IPS DF 19.7 (cell line): Measurements from ENCODE around the gene CASZ1.

Experiments used
- DNase-seq: peaks from one replicate; pipeline ENCODE4 v3.0.0-alpha.2; 2013; ENCODE audit warnings: low read depth, low spot score

The CASZ1 gene

GRCh38 chr1:10637400-10637799 lies 159.0 kb downstream of the CASZ1 start:
- no peak for DNase-seq

- no peak for DNase-seq
Measured at GRCh38 chr1:10635992-10636391, 160.5 kb downstream of the CASZ1 start.

- no peak for DNase-seq
Measured at GRCh38 chr1:10635085-10635896, 161.2 kb downstream of the CASZ1 start.

GRCh38 chr1:10634428-10635084 lies 161.9 kb downstream of the CASZ1 start:
- DNase-seq, result no peak

- DNase-seq, result no peak
Measured at GRCh38 chr1:10634075-10634427, 162.4 kb downstream of the CASZ1 start.

GRCh38 chr1:10633416-10633815 lies 163.0 kb downstream of the CASZ1 start:
- no peak for DNase-seq

- no peak for DNase-seq
Measured at GRCh38 chr1:10632691-10633090, 163.8 kb downstream of the CASZ1 start.

- no peak for DNase-seq
Measured at GRCh38 chr1:10631811-10632593, 164.4 kb downstream of the CASZ1 start.

- no peak for DNase-seq
Measured at GRCh38 chr1:10631121-10631810, 165.2 kb downstream of the CASZ1 start.

GRCh38 chr1:10630661-10631120 lies 165.8 kb downstream of the CASZ1 start:
- no peak for DNase-seq

GRCh38 chr1:10629816-10630571 lies 166.5 kb downstream of the CASZ1 start:
- no peak for DNase-seq

- no peak for DNase-seq
Measured at GRCh38 chr1:10629091-10629815, 167.2 kb downstream of the CASZ1 start.

GRCh38 chr1:10628685-10629084 lies 167.8 kb downstream of the CASZ1 start:
- DNase-seq, result no peak

GRCh38 chr1:10626791-10627410 lies 169.5 kb downstream of the CASZ1 start:
- no peak for DNase-seq

- DNase-seq, result no peak
Measured at GRCh38 chr1:10626131-10626731, 170.2 kb downstream of the CASZ1 start.

- DNase-seq, result no peak
Measured at GRCh38 chr1:10625554-10625953, 170.9 kb downstream of the CASZ1 start.

GRCh38 chr1:10625076-10625475 lies 171.4 kb downstream of the CASZ1 start:
- DNase-seq, result no peak

GRCh38 chr1:10624256-10625050 lies 172.0 kb downstream of the CASZ1 start:
- no peak for DNase-seq

GRCh38 chr1:10623686-10624145 lies 172.7 kb downstream of the CASZ1 start:
- no peak for DNase-seq
